Right lobe of liver (tissue), 4 donors: ENCODE data around the gene OLFML2B.

Experiments used
- POLR2A ChIP-seq: fragments of 450-650 bp; IDR thresholded peaks from one replicate; pipeline ENCODE4 v1.6.1; 2017; ENCODE audit warnings: antibody characterized with exemption, mild to moderate bottlenecking
- TF ChIP-seq, protein P1 (sequence below), 4 donors: fragments of 200-600 bp in 3 of 4; fragments of 450-650 bp in 1 of 4; IDR thresholded peaks; one replicate each; pipeline versions ENCODE4 v1.5.1 to v1.8.0; 2016 to 2022; ENCODE audit warnings: antibody characterized with exemption in 4 of 4, mild to moderate bottlenecking in 2 of 4
- donor health status: DM: no; HTN: no; CAD: no.
- donor health status: DM: no; HTN: no; CAD: no.
- donor health status: DM: no; HTN: yes; CAD: no.

DNA sequence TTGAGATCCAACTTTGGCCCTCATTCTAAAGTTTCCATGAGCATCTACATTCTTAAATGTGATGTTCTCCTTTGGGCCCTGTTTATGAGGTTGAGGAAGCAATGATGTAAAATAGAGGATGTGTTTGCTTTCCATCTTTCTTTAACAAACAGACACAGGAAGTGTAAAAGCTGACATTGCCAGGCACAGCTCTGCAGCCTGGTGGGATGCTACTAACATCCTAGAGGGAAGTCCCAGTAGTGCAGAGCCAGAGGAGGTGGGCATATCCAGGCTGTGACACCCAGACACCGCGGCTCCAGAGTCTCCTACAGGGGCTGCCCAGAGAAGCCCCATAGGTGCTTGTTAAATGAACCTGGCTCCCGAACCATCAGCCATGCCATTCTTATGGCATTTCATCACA, 16.2 kb downstream of the OLFML2B start:
- TF ChIP-seq, protein P1, sequence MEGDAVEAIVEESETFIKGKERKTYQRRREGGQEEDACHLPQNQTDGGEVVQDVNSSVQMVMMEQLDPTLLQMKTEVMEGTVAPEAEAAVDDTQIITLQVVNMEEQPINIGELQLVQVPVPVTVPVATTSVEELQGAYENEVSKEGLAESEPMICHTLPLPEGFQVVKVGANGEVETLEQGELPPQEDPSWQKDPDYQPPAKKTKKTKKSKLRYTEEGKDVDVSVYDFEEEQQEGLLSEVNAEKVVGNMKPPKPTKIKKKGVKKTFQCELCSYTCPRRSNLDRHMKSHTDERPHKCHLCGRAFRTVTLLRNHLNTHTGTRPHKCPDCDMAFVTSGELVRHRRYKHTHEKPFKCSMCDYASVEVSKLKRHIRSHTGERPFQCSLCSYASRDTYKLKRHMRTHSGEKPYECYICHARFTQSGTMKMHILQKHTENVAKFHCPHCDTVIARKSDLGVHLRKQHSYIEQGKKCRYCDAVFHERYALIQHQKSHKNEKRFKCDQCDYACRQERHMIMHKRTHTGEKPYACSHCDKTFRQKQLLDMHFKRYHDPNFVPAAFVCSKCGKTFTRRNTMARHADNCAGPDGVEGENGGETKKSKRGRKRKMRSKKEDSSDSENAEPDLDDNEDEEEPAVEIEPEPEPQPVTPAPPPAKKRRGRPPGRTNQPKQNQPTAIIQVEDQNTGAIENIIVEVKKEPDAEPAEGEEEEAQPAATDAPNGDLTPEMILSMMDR (IDR thresholded peaks at IDR 0.05) = no peak
- no peak for TF ChIP-seq POLR2A
